NCI-H146 (cell line): ENCODE data around the gene TACR2.

Experiments
- DNase-seq: peaks from one replicate; lab custom pipeline; 2025; lab: John Stamatoyannopoulos, UW

TACR2 gene

GRCh38 chr10:69402386-69402785, 14.3 kb downstream of the TACR2 start:
- no peak for DNase-seq

GRCh38 chr10:69401416-69401815, 15.3 kb downstream of the TACR2 start:
- DNase-seq, result no peak

GRCh38 chr10:69400936-69401335, 15.8 kb downstream of the TACR2 start:
- no peak for DNase-seq

- DNase-seq, result no peak
These were observed 18.3 kb downstream of the TACR2 start for GRCh38 chr10:69398466-69398865.

- DNase-seq, result no peak
These were observed 18.7 kb downstream of the TACR2 start for GRCh38 chr10:69397972-69398371.

GRCh38 chr10:69394020-69394419, 22.7 kb downstream of the TACR2 start:
- no peak for DNase-seq

- peak; percentile 81 for DNase-seq
These were observed 24.2 kb downstream of the TACR2 start for GRCh38 chr10:69392481-69393000.

- DNase-seq, result no peak
These were observed 25.6 kb downstream of the TACR2 start for GRCh38 chr10:69391158-69391557.

GRCh38 chr10:69389827-69390490, 26.8 kb downstream of the TACR2 start:
- no peak for DNase-seq

GRCh38 chr10:69388488-69388887, 28.2 kb downstream of the TACR2 start:
- no peak for DNase-seq

- DNase-seq, result no peak
These were observed 29.2 kb downstream of the TACR2 start for GRCh38 chr10:69387500-69387899.

GRCh38 chr10:69385454-69386350, 31.0 kb downstream of the TACR2 start:
- no peak for DNase-seq

- DNase-seq, result no peak
These were observed 32.4 kb downstream of the TACR2 start for GRCh38 chr10:69384320-69384719.

- DNase-seq, result no peak
These were observed 33.2 kb downstream of the TACR2 start for GRCh38 chr10:69383558-69383957.

GRCh38 chr10:69382382-69383117, 34.2 kb downstream of the TACR2 start:
- DNase-seq, result no peak

- DNase-seq, result no peak
These were observed 36.9 kb downstream of the TACR2 start for GRCh38 chr10:69379800-69380199.

- DNase-seq, result no peak
These were observed 38.8 kb downstream of the TACR2 start for GRCh38 chr10:69377933-69378332.

GRCh38 chr10:69377191-69377590, 39.5 kb downstream of the TACR2 start:
- DNase-seq, result no peak

GRCh38 chr10:69376662-69377061, 40.1 kb downstream of the TACR2 start:
- DNase-seq, result no peak

- no peak for DNase-seq
These were observed 41.2 kb downstream of the TACR2 start for GRCh38 chr10:69375307-69376151.

GRCh38 chr10:69374931-69375306, 41.8 kb downstream of the TACR2 start:
- DNase-seq, result no peak

GRCh38 chr10:69374242-69374641, 42.5 kb downstream of the TACR2 start:
- no peak for DNase-seq
